ENCODE results near the gene FBRS.

Gene FBRS

GRCh38 chr16:30651124-30652004 is 6.9 kb upstream of the FBRS start:
- no peak for DNase-seq (ENCODE audit: low spot score)
- Histone ChIP-seq H3K4me3 (ENCODE audit: low read length in 2 of 2) (peak overlapping the region; percentile 88 to 90), H4K8ac (ENCODE audit: low read depth, low read length) (no peak overlapping the region), H2BK120ac (ENCODE audit: low read depth, low read length) (no peak overlapping the region), H3K14ac (ENCODE audit: low read length) (peak overlapping the region; percentile 90), H2BK5ac (ENCODE audit: low read length) (peak overlapping the region; percentile 66), H3K9me3 (replicated peaks in 1 of 2; ENCODE audit: control insufficient read depth in 2 of 2, insufficient read depth in 1 of 2, low read depth in 1 of 2, low read length in 2 of 2) (no peaks in the 10 kb centered on the region), H3K27ac (replicated peaks; ENCODE audit: low read length) (peak overlapping the region; percentile 74), H3K4me2 (ENCODE audit: insufficient read depth, low read length, poor library complexity, severe bottlenecking) (peak overlapping the region; percentile 83), H2BK15ac (ENCODE audit: low read length) (no peak overlapping the region), H3K9ac (ENCODE audit: low read depth, low read length, poor library complexity) (peak overlapping the region; percentile 70), H3K79me1 (ENCODE audit: low read depth, low read length) (peaks cover 5% of the 10 kb centered on the region), H3K36me3 (replicated peaks in 1 of 2; ENCODE audit: control insufficient read depth in 2 of 2, insufficient read depth in 2 of 2, low read length in 2 of 2) (peaks cover 19 to 40% of the 10 kb centered on the region in 2 donors), H3K18ac (ENCODE audit: low read length) (peak overlapping the region; percentile 95), H2AFZ (ENCODE audit: low read length) (peak overlapping the region; percentile 94), H2AK5ac (ENCODE audit: low read depth, low read length) (peak overlapping the region; percentile 67), H3K23ac (ENCODE audit: low read depth, low read length, poor library complexity) (no peak overlapping the region), H4K91ac (ENCODE audit: low read depth, low read length, poor library complexity) (no peak overlapping the region), H2BK12ac (ENCODE audit: low read length) (no peak overlapping the region), H3K4ac (ENCODE audit: low read length) (peak overlapping the region; percentile 76), H3K27me3 (ENCODE audit: control insufficient read depth in 3 of 3, insufficient read depth in 3 of 3, low read depth in 1 of 3, low read length in 3 of 3) (peaks cover 0 to 2% (median 0%) of the 10 kb centered on the region in 3 experiments), H3K4me1 (ENCODE audit: control insufficient read depth in 2 of 2, insufficient read depth in 1 of 2, low read depth in 1 of 2, low read length in 2 of 2) (peaks cover 5% of the 10 kb centered on the region in 2 donors)
- WGBS, 2 donors (ENCODE audit: extremely low coverage in 2 of 2, insufficient read length in 2 of 2, insufficient replicate concordance in 1 of 2): no CpG with 5 or more reads among the region's 71 CpGs

DNA sequence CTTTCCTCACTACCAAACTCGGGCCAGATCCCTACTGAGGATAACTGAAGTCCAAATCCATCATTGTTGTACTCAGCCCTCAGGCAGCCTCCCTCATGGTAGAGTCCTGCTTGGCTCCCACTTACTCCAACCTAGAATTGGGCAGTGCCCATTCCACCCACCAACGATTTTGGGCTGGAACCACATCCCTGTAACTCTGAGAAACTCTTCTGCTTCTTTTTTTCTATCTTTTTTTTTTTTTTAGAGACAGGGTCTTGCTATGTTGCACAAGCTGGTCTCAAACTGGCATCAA is 6.3 kb upstream of the FBRS start:
- H3K18ac ChIP-seq (ENCODE audit: low read length): peak overlapping the region; percentile 93
- peak overlapping the region; percentile 76 for H3K4ac ChIP-seq (ENCODE audit: low read length)
- peak overlapping the region; percentile 83 for H3K4me2 ChIP-seq (ENCODE audit: insufficient read depth, low read length, poor library complexity, severe bottlenecking)
- peak overlapping the region; percentile 66 for H2BK5ac ChIP-seq (ENCODE audit: low read length)
- H2AK5ac ChIP-seq (ENCODE audit: low read depth, low read length): peak overlapping the region; percentile 46
- H3K23ac ChIP-seq (ENCODE audit: low read depth, low read length, poor library complexity): no peak overlapping the region
- no peak overlapping the region for H3K9ac ChIP-seq (ENCODE audit: low read depth, low read length, poor library complexity)
- no CpG with 5 or more reads among the region's 2 CpGs for WGBS, 2 donors (ENCODE audit: extremely low coverage in 2 of 2, insufficient read length in 2 of 2, insufficient replicate concordance in 1 of 2)
- no peak overlapping the region for H2BK12ac ChIP-seq (ENCODE audit: low read length)
- H3K36me3 ChIP-seq (replicated peaks in 1 of 2; ENCODE audit: control insufficient read depth in 2 of 2, insufficient read depth in 2 of 2, low read length in 2 of 2): peaks cover 19 to 46% of the 10 kb centered on the region in 2 donors
- peak overlapping the region; percentile 16 for H3K27ac ChIP-seq (replicated peaks; ENCODE audit: low read length)
- peak overlapping the region; percentile 38 for H3K14ac ChIP-seq (ENCODE audit: low read length)
- DNase-seq (ENCODE audit: low spot score): no peak
- H4K91ac ChIP-seq (ENCODE audit: low read depth, low read length, poor library complexity): no peak overlapping the region
- H3K4me1 ChIP-seq (ENCODE audit: control insufficient read depth in 2 of 2, insufficient read depth in 1 of 2, low read depth in 1 of 2, low read length in 2 of 2): peaks cover 5 to 8% of the 10 kb centered on the region in 2 donors
- H2BK120ac ChIP-seq (ENCODE audit: low read depth, low read length): no peak overlapping the region
- peaks cover 5% of the 10 kb centered on the region for H3K79me1 ChIP-seq (ENCODE audit: low read depth, low read length)
- H2AFZ ChIP-seq (ENCODE audit: low read length): peak overlapping the region; percentile 94
- H4K8ac ChIP-seq (ENCODE audit: low read depth, low read length): no peak overlapping the region
- peak overlapping the region; percentile 88 to 90 for H3K4me3 ChIP-seq (ENCODE audit: low read length in 2 of 2)
- H2BK15ac ChIP-seq (ENCODE audit: low read length): no peak overlapping the region
- H3K27me3 ChIP-seq (ENCODE audit: control insufficient read depth in 3 of 3, insufficient read depth in 3 of 3, low read depth in 1 of 3, low read length in 3 of 3): peaks cover 0 to 2% (median 0%) of the 10 kb centered on the region in 3 experiments
- no peaks in the 10 kb centered on the region for H3K9me3 ChIP-seq (replicated peaks in 1 of 2; ENCODE audit: control insufficient read depth in 2 of 2, insufficient read depth in 1 of 2, low read depth in 1 of 2, low read length in 2 of 2)

DNA sequence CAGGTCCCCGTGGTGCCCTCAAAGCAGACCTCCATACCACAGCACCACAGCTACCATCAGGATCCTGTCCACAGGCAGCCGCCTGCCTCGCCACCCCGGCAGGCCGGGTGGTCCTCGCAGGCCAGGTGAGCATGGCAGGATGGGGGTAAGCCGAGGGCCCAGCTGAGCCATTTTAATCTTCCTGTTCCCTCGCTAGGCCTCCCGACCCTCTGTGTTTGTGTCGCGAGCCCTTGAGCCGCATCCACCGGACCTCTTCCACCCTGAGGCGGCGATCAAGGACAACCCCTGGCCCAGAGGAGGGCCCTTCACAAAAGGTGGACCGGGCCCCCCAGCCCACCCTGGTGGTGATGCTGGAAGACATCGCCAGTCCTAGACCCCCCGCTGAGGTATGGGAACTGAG is 5.5 kb upstream of the FBRS start:
- no peaks in the 10 kb centered on the region for H3K27me3 ChIP-seq (ENCODE audit: control insufficient read depth in 3 of 3, insufficient read depth in 3 of 3, low read depth in 1 of 3, low read length in 3 of 3)
- no peak overlapping the region for H3K9ac ChIP-seq (ENCODE audit: low read depth, low read length, poor library complexity)
- no peak overlapping the region for H3K23ac ChIP-seq (ENCODE audit: low read depth, low read length, poor library complexity)
- H2BK12ac ChIP-seq (ENCODE audit: low read length): no peak overlapping the region
- no peaks in the 10 kb centered on the region for H3K9me3 ChIP-seq (replicated peaks in 1 of 2; ENCODE audit: control insufficient read depth in 2 of 2, insufficient read depth in 1 of 2, low read depth in 1 of 2, low read length in 2 of 2)
- H3K27ac ChIP-seq (replicated peaks; ENCODE audit: low read length): no peak overlapping the region
- no peak overlapping the region for H2BK120ac ChIP-seq (ENCODE audit: low read depth, low read length)
- H2BK15ac ChIP-seq (ENCODE audit: low read length): no peak overlapping the region
- peak overlapping the region; percentile 99 for H4K91ac ChIP-seq (ENCODE audit: low read depth, low read length, poor library complexity)
- no peak for DNase-seq (ENCODE audit: low spot score)
- H4K8ac ChIP-seq (ENCODE audit: low read depth, low read length): no peak overlapping the region
- no peak overlapping the region for H3K4me3 ChIP-seq (ENCODE audit: low read length in 2 of 2)
- H2AK5ac ChIP-seq (ENCODE audit: low read depth, low read length): peak overlapping the region; percentile 49
- H3K14ac ChIP-seq (ENCODE audit: low read length): no peak overlapping the region
- peaks cover 6 to 13% of the 10 kb centered on the region in 2 donors for H3K4me1 ChIP-seq (ENCODE audit: control insufficient read depth in 2 of 2, insufficient read depth in 1 of 2, low read depth in 1 of 2, low read length in 2 of 2)
- H3K4ac ChIP-seq (ENCODE audit: low read length): no peak overlapping the region
- no peak overlapping the region for H3K18ac ChIP-seq (ENCODE audit: low read length)
- H3K36me3 ChIP-seq (replicated peaks in 1 of 2; ENCODE audit: control insufficient read depth in 2 of 2, insufficient read depth in 2 of 2, low read length in 2 of 2): peaks cover 19 to 47% of the 10 kb centered on the region in 2 donors
- no CpG with 5 or more reads among the region's 18 CpGs for WGBS, 2 donors (ENCODE audit: extremely low coverage in 2 of 2, insufficient read length in 2 of 2, insufficient replicate concordance in 1 of 2)
- no peak overlapping the region for H2AFZ ChIP-seq (ENCODE audit: low read length)
- H3K4me2 ChIP-seq (ENCODE audit: insufficient read depth, low read length, poor library complexity, severe bottlenecking): no peak overlapping the region
- H3K79me1 ChIP-seq (ENCODE audit: low read depth, low read length): peaks cover 5% of the 10 kb centered on the region
- peak overlapping the region; percentile 58 for H2BK5ac ChIP-seq (ENCODE audit: low read length)

DNA sequence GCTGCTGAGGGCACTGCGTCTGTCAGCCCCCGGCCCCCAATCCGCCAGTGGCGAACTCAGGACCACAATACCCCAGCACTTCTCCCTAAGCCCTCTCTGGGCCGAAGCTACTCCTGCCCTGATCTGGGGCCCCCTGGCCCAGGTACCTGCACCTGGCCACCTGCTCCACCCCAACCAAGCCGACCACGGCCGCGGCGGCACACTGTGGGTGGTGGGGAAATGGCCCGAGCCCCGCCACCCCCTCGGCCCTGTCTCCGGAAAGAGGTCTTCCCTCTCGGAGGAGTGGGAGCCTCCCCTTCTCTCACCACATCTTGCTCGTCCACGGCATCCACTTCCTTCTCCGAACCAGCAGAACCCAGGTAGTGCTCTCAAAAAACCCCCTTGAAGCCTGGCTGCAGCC is 3.4 kb upstream of the FBRS start:
- DNase-seq (ENCODE audit: low spot score): no peak
- H3K9ac ChIP-seq (ENCODE audit: low read depth, low read length, poor library complexity): no peak overlapping the region
- peaks cover 19 to 47% of the 10 kb centered on the region in 2 donors for H3K36me3 ChIP-seq (replicated peaks in 1 of 2; ENCODE audit: control insufficient read depth in 2 of 2, insufficient read depth in 2 of 2, low read length in 2 of 2)
- no peak overlapping the region for H2BK5ac ChIP-seq (ENCODE audit: low read length)
- no peak overlapping the region for H2BK120ac ChIP-seq (ENCODE audit: low read depth, low read length)
- no peak overlapping the region for H2BK15ac ChIP-seq (ENCODE audit: low read length)
- no peak overlapping the region for H4K8ac ChIP-seq (ENCODE audit: low read depth, low read length)
- no peak overlapping the region for H3K14ac ChIP-seq (ENCODE audit: low read length)
- peaks cover 7 to 13% of the 10 kb centered on the region in 2 donors for H3K4me1 ChIP-seq (ENCODE audit: control insufficient read depth in 2 of 2, insufficient read depth in 1 of 2, low read depth in 1 of 2, low read length in 2 of 2)
- no peak overlapping the region for H2AFZ ChIP-seq (ENCODE audit: low read length)
- H3K4me3 ChIP-seq (ENCODE audit: low read length in 2 of 2): no peak overlapping the region
- no peak overlapping the region for H3K4ac ChIP-seq (ENCODE audit: low read length)
- H3K79me1 ChIP-seq (ENCODE audit: low read depth, low read length): peaks cover 5% of the 10 kb centered on the region
- H4K91ac ChIP-seq (ENCODE audit: low read depth, low read length, poor library complexity): no peak overlapping the region
- WGBS, 2 donors (ENCODE audit: extremely low coverage in 2 of 2, insufficient read length in 2 of 2, insufficient replicate concordance in 1 of 2): no CpG with 5 or more reads among the region's 18 CpGs
- no peak overlapping the region for H3K18ac ChIP-seq (ENCODE audit: low read length)
- H2BK12ac ChIP-seq (ENCODE audit: low read length): no peak overlapping the region
- no peak overlapping the region for H3K4me2 ChIP-seq (ENCODE audit: insufficient read depth, low read length, poor library complexity, severe bottlenecking)
- no peaks in the 10 kb centered on the region for H3K27me3 ChIP-seq (ENCODE audit: control insufficient read depth in 3 of 3, insufficient read depth in 3 of 3, low read depth in 1 of 3, low read length in 3 of 3)
- H2AK5ac ChIP-seq (ENCODE audit: low read depth, low read length): no peak overlapping the region
- H3K9me3 ChIP-seq (replicated peaks in 1 of 2; ENCODE audit: control insufficient read depth in 2 of 2, insufficient read depth in 1 of 2, low read depth in 1 of 2, low read length in 2 of 2): no peaks in the 10 kb centered on the region
- no peak overlapping the region for H3K23ac ChIP-seq (ENCODE audit: low read depth, low read length, poor library complexity)
- H3K27ac ChIP-seq (replicated peaks; ENCODE audit: low read length): no peak overlapping the region
